Neural crest cell (in vitro differentiated cells): ENCODE measurements around the gene SERHL2. TPM values are rescaled to one million over a fixed set of nuclear protein-coding genes. Genes with fewer than 3 reads are reported as not detected.
"Not testable (repeated sequence)": the region's sequence is repeated elsewhere in the genome, so short reads cannot be mapped to it uniquely, and the experiment has no call there.

ENCODE experiments used
- DNase-seq: peaks from one replicate; pipeline ENCODE4 v3.0.0; 2021; ENCODE audit warnings: low read depth, mixed read lengths, low spot score
- H3K27ac Mint-ChIP-seq: one replicate; pipeline ENCODE4 v1.8.0; 2021; ENCODE audit warnings: mild to moderate bottlenecking, mixed read lengths; ENCODE audit not compliant: unreplicated experiment
- H3K27me3 Mint-ChIP-seq: 2 replicates; pipeline ENCODE4 v1.8.0; 2021; ENCODE audit warnings: low read depth, mild to moderate bottlenecking, mixed read lengths
- H3K36me3 Mint-ChIP-seq: 2 replicates; pipeline ENCODE4 v1.8.0; 2021; ENCODE audit warnings: low read depth, mild to moderate bottlenecking, mixed read lengths
- H3K4me1 Mint-ChIP-seq: 2 replicates; pipeline ENCODE4 v1.8.0; 2021; ENCODE audit warnings: mixed read lengths
- H3K4me3 Mint-ChIP-seq: one replicate; pipeline ENCODE4 v1.8.0; 2021; ENCODE audit warnings: mild to moderate bottlenecking, mixed read lengths
- H3K9me3 Mint-ChIP-seq: 2 replicates; pipeline ENCODE4 v1.8.0; 2021; ENCODE audit warnings: mixed read lengths
- CTCF ChIP-seq: fragments of 200-600 bp; sonication (generic); conservative IDR thresholded peaks from 2 replicates; pipeline ENCODE4 v1.5.0; 2021; ENCODE audit warnings: antibody characterized with exemption, mild to moderate bottlenecking
- total RNA-seq: library from RNA; stranded (reverse); gene quantifications from 2 replicates; pipeline ENCODE4 v1.2.1, GENCODE V29; 2021

SERHL2 gene
- total RNA-seq, 1 donor from 2014 or later = 0.63 TPM

- TF ChIP-seq CTCF = no peak
- Mint-ChIP-seq H3K4me3 (peak overlapping the region; percentile 15), H3K27me3 (no peaks in the 10 kb centered on the region), H3K4me1 (peaks cover 13% of the 10 kb centered on the region), H3K36me3 (peaks cover 3% of the 10 kb centered on the region), H3K27ac (no peak overlapping the region), H3K9me3 (no peaks in the 10 kb centered on the region)
- DNase-seq = no peak
These were observed 24.0 kb downstream of the SERHL2 start for GRCh38 chr22:42577623-42578240.

- H3K27ac Mint-ChIP-seq, DNase-seq, H3K36me3 Mint-ChIP-seq, H3K27me3 Mint-ChIP-seq, H3K9me3 Mint-ChIP-seq: not testable (repeated sequence)
- peaks cover 13% of the 10 kb centered on the region for H3K4me1 Mint-ChIP-seq
- peak overlapping the region; percentile 65 for H3K4me3 Mint-ChIP-seq
These were observed 26.3 kb downstream of the SERHL2 start for GRCh38 chr22:42580040-42580439.

GRCh38 chr22:42581194-42581761 lies 27.5 kb downstream of the SERHL2 start:
- Mint-ChIP-seq H3K4me1 (peaks cover 13% of the 10 kb centered on the region), H3K27ac (peak overlapping the region; percentile 95), H3K4me3 (peak overlapping the region; percentile 94)
- not testable (repeated sequence) for H3K27me3 Mint-ChIP-seq, H3K9me3 Mint-ChIP-seq, DNase-seq, H3K36me3 Mint-ChIP-seq

- no peak for TF ChIP-seq CTCF
- Mint-ChIP-seq H3K9me3 (no peaks in the 10 kb centered on the region), H3K4me1 (peaks cover 13% of the 10 kb centered on the region), H3K4me3 (peak overlapping the region; percentile 94), H3K27me3 (no peaks in the 10 kb centered on the region), H3K36me3 (peaks cover 8% of the 10 kb centered on the region), H3K27ac (peak overlapping the region; percentile 92)
- DNase-seq = peak; percentile 69
These were observed 28.3 kb downstream of the SERHL2 start for GRCh38 chr22:42581762-42582716.

- Mint-ChIP-seq H3K4me1 (peaks cover 13% of the 10 kb centered on the region), H3K27me3 (no peaks in the 10 kb centered on the region), H3K36me3 (peaks cover 13% of the 10 kb centered on the region), H3K9me3 (no peaks in the 10 kb centered on the region), H3K4me3 (peak overlapping the region; percentile 94), H3K27ac (no peak overlapping the region)
- no peak for TF ChIP-seq CTCF
- DNase-seq = no peak
These were observed 29.2 kb downstream of the SERHL2 start for GRCh38 chr22:42582987-42583386.

GRCh38 chr22:42584364-42584940 lies 30.7 kb downstream of the SERHL2 start:
- Mint-ChIP-seq H3K27me3 (no peaks in the 10 kb centered on the region), H3K27ac (no peak overlapping the region), H3K36me3 (peaks cover 13% of the 10 kb centered on the region), H3K4me3 (peak overlapping the region; percentile 67), H3K4me1 (peaks cover 13% of the 10 kb centered on the region), H3K9me3 (no peaks in the 10 kb centered on the region)
- no peak for DNase-seq
- TF ChIP-seq CTCF = no peak
